ENCODE results near the gene FAM167B.

DNA sequence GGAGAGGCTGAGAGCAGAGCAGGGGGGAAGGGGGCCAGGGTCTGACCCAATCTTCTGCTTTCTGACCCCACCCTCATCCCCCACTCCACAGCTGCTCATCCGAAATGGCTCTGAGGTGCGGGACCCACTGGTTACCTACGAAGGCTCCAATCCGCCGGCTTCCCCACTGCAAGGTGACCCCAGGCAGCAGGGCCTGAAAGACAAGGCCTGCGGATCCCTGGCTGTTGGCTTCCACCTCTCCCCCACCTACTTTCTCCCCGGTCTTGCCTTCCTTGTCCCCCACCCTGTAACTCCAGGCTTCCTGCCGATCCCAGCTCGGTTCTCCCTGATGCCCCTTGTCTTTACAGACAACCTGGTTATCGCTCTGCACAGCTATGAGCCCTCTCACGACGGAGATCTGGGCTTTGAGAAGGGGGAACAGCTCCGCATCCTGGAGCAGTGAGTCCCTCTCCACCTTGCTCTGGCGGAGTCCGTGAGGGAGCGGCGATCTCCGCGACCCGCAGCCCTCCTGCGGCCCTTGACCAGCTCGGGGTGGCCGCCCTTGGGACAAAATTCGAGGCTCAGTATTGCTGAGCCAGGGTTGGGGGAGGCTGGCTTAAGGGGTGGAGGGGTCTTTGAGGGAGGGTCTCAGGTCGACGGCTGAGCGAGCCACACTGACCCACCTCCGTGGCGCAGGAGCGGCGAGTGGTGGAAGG lies 27.8 kb downstream of the FAM167B start:
- TF ChIP-seq POLR2AphosphoS5 (IDR thresholded peaks at IDR 0.05) (no peak), POLR2A (IDR thresholded peaks at IDR 0.05) (no peak)

All from transverse colon (tissue), 3 donors.